Measurements from ENCODE around the gene INTS7. TPM values are rescaled to one million over a fixed set of nuclear protein-coding genes. Genes with fewer than 3 reads are reported as not detected.

INTS7 gene
- total and polyA plus RNA-seq, 9 of the 15 experiments (the other 6 are each of a cell fraction or from before 2014, with no cell fraction given) = 27.3 to 68.4 (median 40.4) TPM

DNA sequence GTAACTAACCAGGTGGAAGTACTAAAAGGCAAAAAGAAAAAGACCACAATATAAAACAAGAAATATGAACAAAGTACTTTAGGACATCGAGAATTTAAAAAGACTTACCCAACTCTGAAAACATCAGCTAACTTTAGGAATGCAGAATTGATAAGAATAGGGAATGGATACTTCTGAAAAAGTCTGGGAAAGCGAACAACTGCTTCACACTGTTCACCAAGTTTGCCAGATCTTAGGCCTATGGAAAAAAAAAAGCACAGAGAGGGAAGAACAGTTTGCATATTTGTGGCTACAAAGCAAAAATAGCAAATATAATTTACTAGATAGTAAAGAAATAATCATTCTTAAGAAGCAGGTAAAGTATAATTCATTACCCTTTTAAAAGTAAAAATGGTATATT, 14.4 kb downstream of the INTS7 start:
- Histone ChIP-seq H3K4me1 (replicated peaks in 1 of 2; ENCODE audit: control insufficient read depth in 2 of 2, insufficient read depth in 2 of 2, low read length in 2 of 2) (no peaks in the 10 kb centered on the region), H3K9me3 (replicated peaks; ENCODE audit: control insufficient read depth, insufficient read depth, low read depth, low read length) (peaks cover 7% of the 10 kb centered on the region; the same call in 1 of the 2 replicates), H3K4me3 (no peak overlapping the region), H3K4me2 (ENCODE audit: insufficient read depth, low read length) (no peak overlapping the region), H3K9me1 (ENCODE audit: control insufficient read depth, insufficient read depth, low read length) (no peaks in the 10 kb centered on the region), H2AFZ (ENCODE audit: low read depth, low read length) (no peak overlapping the region), H4K20me1 (replicated peaks; ENCODE audit: control insufficient read depth, insufficient read depth, low read length) (no peaks in the 10 kb centered on the region), H3K36me3 (ENCODE audit: control insufficient read depth, insufficient read depth, low read length) (peaks cover 48% of the 10 kb centered on the region), H3K27me3 (ENCODE audit: control insufficient read depth in 2 of 2, insufficient read depth in 2 of 2, low read length in 2 of 2) (no peaks in the 10 kb centered on the region), H3K27ac (ENCODE audit: extremely low read depth, low read depth, low read length) (no peak overlapping the region), H3K79me2 (ENCODE audit: control insufficient read depth, insufficient read depth, low read length) (peaks cover 51% of the 10 kb centered on the region), H3K9ac (ENCODE audit: insufficient read depth in 1 of 2, low read depth in 2 of 2, low read length in 2 of 2) (no peak overlapping the region)
- ChIA-PET POLR2A (interaction anchor here (2.7 kb wide), 1 partner anchor 14 kb away, joined by 10 read pairs; the partner anchor contains the start of genes DTL and INTS7), CTCF (ENCODE audit: low intra/inter-chr PET ratio) (interaction anchor here (0.6 kb wide), 1 partner anchor 247 kb away, joined by 5 read pairs; no protein-coding TSS in a partner anchor)
- in situ Hi-C loops (cut with MboI) = no loop called here
- ATAC-seq (no peak), DNase-seq (ENCODE audit: extremely low read depth in 1 of 4, low spot score in 3 of 4) (no peak), FAIRE-seq (no peak)
- 82% methylated on average over 2 of the region's 2 CpGs for WGBS (ENCODE audit: insufficient coverage, low coverage, missing lambda C conversion rate)
- TF ChIP-seq ZNF324 (CRISPR knock-in tag; IDR thresholded peaks at IDR 0.05) (no peak), SMAD2 (IDR thresholded peaks at IDR 0.05; ENCODE audit: low read depth, low read length) (no peak), ZNF644 (tag; IDR thresholded peaks at IDR 0.05; ENCODE audit: low read depth) (no peak), RBFOX2 (IDR thresholded peaks at IDR 0.05; ENCODE audit: low read depth, low read length) (no peak), TAF1 (IDR thresholded peaks at IDR 0.05; ENCODE audit: control insufficient read depth, extremely low read depth, insufficient read depth, low read length, severe bottlenecking) (no peak), ZNF24 (IDR thresholded peaks at IDR 0.05) (no peak), RBM15 (IDR thresholded peaks at IDR 0.05; ENCODE audit: insufficient read depth, low read length) (no peak)
- TF ChIP-seq, protein P1, sequence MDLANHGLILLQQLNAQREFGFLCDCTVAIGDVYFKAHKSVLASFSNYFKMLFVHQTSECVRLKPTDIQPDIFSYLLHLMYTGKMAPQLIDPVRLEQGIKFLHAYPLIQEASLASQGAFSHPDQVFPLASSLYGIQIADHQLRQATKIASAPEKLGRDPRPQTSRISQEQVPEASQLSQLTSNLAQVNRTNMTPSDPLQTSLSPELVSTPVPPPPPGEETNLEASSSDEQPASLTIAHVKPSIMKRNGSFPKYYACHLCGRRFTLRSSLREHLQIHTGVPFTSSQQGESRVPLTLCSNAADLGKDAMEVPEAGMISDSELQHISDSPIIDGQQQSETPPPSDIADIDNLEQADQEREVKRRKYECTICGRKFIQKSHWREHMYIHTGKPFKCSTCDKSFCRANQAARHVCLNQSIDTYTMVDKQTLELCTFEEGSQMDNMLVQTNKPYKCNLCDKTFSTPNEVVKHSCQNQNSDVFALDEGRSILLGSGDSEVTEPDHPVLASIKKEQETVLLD (IDR thresholded peaks at IDR 0.05) = no peak
- no TSS peak for BruUV-seq (replicated peaks)
- intact Hi-C loops (cut with micrococcal nuclease) = no loop called here

All from K562 (cell line).